Endothelial cell of umbilical vein (primary cell): ENCODE measurements around the gene FOXC1.

Experiments used
- EZH2 ChIP-seq: IDR thresholded peaks from 2 replicates; pipeline ENCODE4 v1.6.1; 2012; ENCODE audit warnings: borderline replicate concordance, low read depth, mild to moderate bottlenecking, moderate library complexity, low read length, inconsistent platforms; ENCODE audit not compliant: severe bottlenecking
- FOS ChIP-seq: IDR thresholded peaks from 2 replicates; pipeline ENCODE4 v1.6.1; 2011; ENCODE audit warnings: mild to moderate bottlenecking, low read length, moderate library complexity, borderline replicate concordance; ENCODE audit not compliant: insufficient read depth
- GATA2 ChIP-seq: IDR thresholded peaks from 2 replicates; pipeline ENCODE4 v1.7.0; 2011; ENCODE audit warnings: low read depth, mild to moderate bottlenecking, moderate library complexity, mixed read lengths, low read length; ENCODE audit not compliant: insufficient read length, insufficient read depth
- JUN ChIP-seq: IDR thresholded peaks from 2 replicates; pipeline ENCODE4 v1.6.1; 2011; ENCODE audit warnings: borderline replicate concordance, low read depth; ENCODE audit not compliant: insufficient read length, insufficient read depth
- MYC ChIP-seq: IDR thresholded peaks from one replicate; pipeline ENCODE4 v1.6.1; 2011; ENCODE audit warnings: mild to moderate bottlenecking, low read depth, low read length
- POLR2A ChIP-seq: IDR thresholded peaks from 2 replicates; pipeline ENCODE4 v1.6.1; 2012; ENCODE audit warnings: low read depth, mild to moderate bottlenecking, control low read depth, low read length
- POLR2AphosphoS5 ChIP-seq: IDR thresholded peaks from 2 replicates; pipeline ENCODE4 v1.6.1; 2012; ENCODE audit warnings: low read depth, mild to moderate bottlenecking, control low read depth, low read length, moderate library complexity; ENCODE audit not compliant: insufficient read depth
- TF ChIP-seq, protein P1 (sequence below), 2 donors: IDR thresholded peaks; 1 replicate in 1 of 2; 2 replicates in 1 of 2; pipeline ENCODE4 v1.5.1; 2011; ENCODE audit warnings: low read length in 2 of 2, mild to moderate bottlenecking in 2 of 2, moderate library complexity in 2 of 2, control low read depth in 1 of 2, inconsistent platforms in 1 of 2, low read depth in 1 of 2; ENCODE audit not compliant: insufficient read depth in 1 of 2; ENCODE audit errors: extremely low read depth in 1 of 2
- TF ChIP-seq, protein P2 (sequence below): IDR thresholded peaks from 2 replicates; pipeline ENCODE4 v1.6.1; 2011; ENCODE audit not compliant: insufficient read depth, insufficient read length

DNA sequence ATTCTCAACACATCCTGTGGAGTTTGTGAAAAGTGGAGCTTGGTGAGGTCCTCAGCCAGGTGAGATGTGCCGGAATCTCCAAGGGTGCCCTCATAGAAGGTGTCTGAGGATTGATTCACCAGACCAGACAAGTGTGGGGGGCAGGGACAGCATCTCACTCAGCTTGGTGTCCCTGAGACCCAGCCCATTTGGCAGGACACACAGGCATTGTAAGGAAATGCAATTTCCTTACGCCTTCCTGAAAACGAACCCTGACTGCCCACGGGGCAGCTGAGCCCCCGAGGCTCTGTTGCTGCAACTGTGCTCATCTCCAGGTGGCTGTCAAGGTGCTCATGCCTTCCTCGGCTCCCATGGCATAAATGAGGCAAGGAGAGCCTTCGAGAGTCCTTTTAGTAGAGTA, 33.4 kb downstream of the FOXC1 start:
- TF ChIP-seq EZH2 (no peak), POLR2A (no peak), POLR2AphosphoS5 (no peak), MYC (no peak), FOS (no peak), GATA2 (no peak), JUN (no peak)
- TF ChIP-seq, protein P1, sequence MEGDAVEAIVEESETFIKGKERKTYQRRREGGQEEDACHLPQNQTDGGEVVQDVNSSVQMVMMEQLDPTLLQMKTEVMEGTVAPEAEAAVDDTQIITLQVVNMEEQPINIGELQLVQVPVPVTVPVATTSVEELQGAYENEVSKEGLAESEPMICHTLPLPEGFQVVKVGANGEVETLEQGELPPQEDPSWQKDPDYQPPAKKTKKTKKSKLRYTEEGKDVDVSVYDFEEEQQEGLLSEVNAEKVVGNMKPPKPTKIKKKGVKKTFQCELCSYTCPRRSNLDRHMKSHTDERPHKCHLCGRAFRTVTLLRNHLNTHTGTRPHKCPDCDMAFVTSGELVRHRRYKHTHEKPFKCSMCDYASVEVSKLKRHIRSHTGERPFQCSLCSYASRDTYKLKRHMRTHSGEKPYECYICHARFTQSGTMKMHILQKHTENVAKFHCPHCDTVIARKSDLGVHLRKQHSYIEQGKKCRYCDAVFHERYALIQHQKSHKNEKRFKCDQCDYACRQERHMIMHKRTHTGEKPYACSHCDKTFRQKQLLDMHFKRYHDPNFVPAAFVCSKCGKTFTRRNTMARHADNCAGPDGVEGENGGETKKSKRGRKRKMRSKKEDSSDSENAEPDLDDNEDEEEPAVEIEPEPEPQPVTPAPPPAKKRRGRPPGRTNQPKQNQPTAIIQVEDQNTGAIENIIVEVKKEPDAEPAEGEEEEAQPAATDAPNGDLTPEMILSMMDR (IDR thresholded peaks at IDR 0.05; ENCODE audit: extremely low read depth in 1 of 2, insufficient read depth in 1 of 2, low read depth in 1 of 2, low read length in 2 of 2) = no peak
- TF ChIP-seq, protein P2, sequence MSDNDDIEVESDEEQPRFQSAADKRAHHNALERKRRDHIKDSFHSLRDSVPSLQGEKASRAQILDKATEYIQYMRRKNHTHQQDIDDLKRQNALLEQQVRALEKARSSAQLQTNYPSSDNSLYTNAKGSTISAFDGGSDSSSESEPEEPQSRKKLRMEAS = no peak
